Keratinocyte (primary cell): Measurements from ENCODE around the gene POPDC2.

Experiments
- CTCF ChIP-seq, 3 experiments: IDR thresholded peaks in 1 of 3; conservative IDR thresholded peaks in 1 of 3; optimal IDR thresholded peaks in 1 of 3; 2 replicates in 2 of 3; 3 replicates in 1 of 3; pipeline versions ENCODE3 to v1.5.1; 2011; ENCODE audit warnings: low read length in 3 of 3, mild to moderate bottlenecking in 3 of 3, moderate library complexity in 2 of 3, control low read depth in 1 of 3, inconsistent platforms in 1 of 3; ENCODE audit not compliant: insufficient read depth in 2 of 3; ENCODE audit errors: extremely low read depth in 1 of 3
- EZH2 ChIP-seq: IDR thresholded peaks from one replicate; pipeline ENCODE4 v1.6.1; 2012; ENCODE audit warnings: inconsistent platforms, mild to moderate bottlenecking, low read length, moderate library complexity

GRCh38 chr3:119619094-119619493 is 41.3 kb downstream of the POPDC2 start:
- no peak for TF ChIP-seq CTCF (optimal IDR thresholded peaks at IDR 0.05 in 1 of 3, IDR thresholded peaks at IDR 0.05 in 1 of 3, conservative IDR thresholded peaks at IDR 0.05 in 1 of 3; ENCODE audit: extremely low read depth in 1 of 3, insufficient read depth in 2 of 3, low read length in 3 of 3)
- no peak for TF ChIP-seq EZH2
